Endodermal cell (in vitro differentiated cells): ENCODE data around the gene PLPP2. TPM values are rescaled to one million over a fixed set of nuclear protein-coding genes. Genes with fewer than 3 reads are reported as not detected.

ENCODE experiments used
- DNase-seq: peaks from one replicate; pipeline ENCODE4 v3.0.0-alpha.2; 2017
- H3K27ac ChIP-seq: 2 replicates; pipeline ENCODE4 v1.5.1; 2013; ENCODE audit warnings: mild to moderate bottlenecking, low read depth, low read length, moderate library complexity
- H3K27me3 ChIP-seq: 2 replicates; pipeline ENCODE4 v1.6.1; 2013; ENCODE audit warnings: mild to moderate bottlenecking, low read length, moderate library complexity; ENCODE audit not compliant: insufficient read depth, control insufficient read depth, poor library complexity, severe bottlenecking
- H3K36me3 ChIP-seq: 2 replicates; pipeline ENCODE4 v1.7.0; 2013; ENCODE audit warnings: mild to moderate bottlenecking, low read length, moderate library complexity; ENCODE audit not compliant: control insufficient read depth, insufficient read depth
- H3K4me1 ChIP-seq: one replicate; pipeline ENCODE4 v1.7.0; 2013; ENCODE audit warnings: low read length; ENCODE audit not compliant: control insufficient read depth, insufficient read depth
- H3K4me3 ChIP-seq: 2 replicates; pipeline ENCODE4 v1.5.1; 2013; ENCODE audit warnings: mild to moderate bottlenecking, low read length, moderate library complexity
- H3K9ac ChIP-seq: 2 replicates; pipeline ENCODE4 v1.6.1; 2013; ENCODE audit warnings: mild to moderate bottlenecking, low read length, moderate library complexity; ENCODE audit not compliant: poor library complexity, severe bottlenecking; ENCODE audit errors: extremely low read depth
- H3K9me3 ChIP-seq: 2 replicates; pipeline ENCODE4 v1.6.1; 2013; ENCODE audit warnings: mild to moderate bottlenecking, low read length, moderate library complexity; ENCODE audit not compliant: control insufficient read depth
- H3K27ac Mint-ChIP-seq: 2 replicates; pipeline ENCODE4 v1.8.0; 2020; ENCODE audit warnings: mixed read lengths
- H3K27me3 Mint-ChIP-seq: 2 replicates; pipeline ENCODE4 v1.8.0; 2021; ENCODE audit warnings: mild to moderate bottlenecking, mixed read lengths; ENCODE audit not compliant: insufficient read depth
- H3K36me3 Mint-ChIP-seq: 2 replicates; pipeline ENCODE4 v1.8.0; 2020; ENCODE audit warnings: low read depth, mixed read lengths
- H3K4me1 Mint-ChIP-seq: 2 replicates; pipeline ENCODE4 v1.8.0; 2020; ENCODE audit warnings: mixed read lengths
- H3K4me3 Mint-ChIP-seq: 2 replicates; pipeline ENCODE4 v1.8.0; 2020; ENCODE audit warnings: mild to moderate bottlenecking, moderate library complexity, mixed read lengths
- H3K9me3 Mint-ChIP-seq: 2 replicates; pipeline ENCODE4 v1.8.0; 2020; ENCODE audit warnings: mild to moderate bottlenecking, mixed read lengths
- CTCF ChIP-seq: fragments of 200-600 bp; sonication (generic); conservative IDR thresholded peaks from 2 replicates; pipeline ENCODE4 v1.5.0; 2021; ENCODE audit warnings: antibody characterized with exemption, mild to moderate bottlenecking
- WGBS, 2 experiments: methylation state at CpG; one replicate each; pipeline versions ENCODE4 v1.1.5 to v1.1.7; 2013; ENCODE audit warnings: missing lambda C conversion rate in 2 of 2, mixed read lengths in 1 of 2; ENCODE audit not compliant: insufficient coverage in 1 of 2, insufficient read length in 1 of 2; 5-methylcytosine and 5-hydroxymethylcytosine counted together
- total RNA-seq, 2 donors: library from RNA; stranded (reverse); fragmentation: NEBNext Ultra II Directional in 1 of 2; extraction: Animal tissue kit (Norgen Biotek cat#: 25700) in 1 of 2; gene quantifications; 2 replicates in 1 of 2; 3 replicates in 1 of 2; pipeline ENCODE4 v1.2.1, GENCODE V29; 2021

The PLPP2 gene
- total RNA-seq, 2 donors from 2014 or later = 49.9 to 56.9 TPM

- peaks cover 58% of the 10 kb centered on the region for H3K36me3 Mint-ChIP-seq
- DNase-seq = no peak
- peaks cover 16% of the 10 kb centered on the region for H3K9me3 ChIP-seq
- no peaks in the 10 kb centered on the region for H3K27me3 ChIP-seq
- 88 to 98% methylated on average over 6 to 9 of the region's 9 CpGs for WGBS, 2 experiments
- H3K4me1 ChIP-seq = no peaks in the 10 kb centered on the region
- H3K36me3 ChIP-seq = peaks cover 48% of the 10 kb centered on the region
- H3K27ac Mint-ChIP-seq = no peak overlapping the region
- H3K4me3 Mint-ChIP-seq = no peak overlapping the region
- TF ChIP-seq CTCF = no peak
- H3K4me1 Mint-ChIP-seq = no peaks in the 10 kb centered on the region
- no peak overlapping the region for H3K27ac ChIP-seq
- H3K4me3 ChIP-seq = no peak overlapping the region
- H3K9ac ChIP-seq = no peak overlapping the region
- peaks cover 9% of the 10 kb centered on the region for H3K9me3 Mint-ChIP-seq
- no peaks in the 10 kb centered on the region for H3K27me3 Mint-ChIP-seq
Observed at GRCh38 chr19:335072-335471, 43.9 kb upstream of the PLPP2 start.

GRCh38 chr19:334296-335071 is 43.3 kb upstream of the PLPP2 start:
- no peak overlapping the region for H3K4me3 Mint-ChIP-seq
- DNase-seq = no peak
- no peak for TF ChIP-seq CTCF
- Histone ChIP-seq H3K4me3 (no peak overlapping the region), H3K27me3 (no peaks in the 10 kb centered on the region), H3K9me3 (peaks cover 21% of the 10 kb centered on the region), H3K4me1 (no peaks in the 10 kb centered on the region), H3K27ac (no peak overlapping the region), H3K36me3 (peaks cover 48% of the 10 kb centered on the region), H3K9ac (no peak overlapping the region)
- H3K9me3 Mint-ChIP-seq = peaks cover 9% of the 10 kb centered on the region
- no peaks in the 10 kb centered on the region for H3K27me3 Mint-ChIP-seq
- H3K36me3 Mint-ChIP-seq = peaks cover 58% of the 10 kb centered on the region
- 93 to 96% methylated on average over 17 to 19 of the region's 19 CpGs for WGBS, 2 experiments
- peak overlapping the region; percentile 17 for H3K27ac Mint-ChIP-seq
- H3K4me1 Mint-ChIP-seq = no peaks in the 10 kb centered on the region

- no peaks in the 10 kb centered on the region for H3K27me3 Mint-ChIP-seq
- no peaks in the 10 kb centered on the region for H3K4me1 Mint-ChIP-seq
- WGBS, 2 experiments = 93 to 98% methylated on average over 4 to 6 of the region's 8 CpGs
- no peaks in the 10 kb centered on the region for H3K4me1 ChIP-seq
- H3K27ac ChIP-seq = no peak overlapping the region
- no peak for TF ChIP-seq CTCF
- H3K36me3 ChIP-seq = peaks cover 77% of the 10 kb centered on the region
- peaks cover 39% of the 10 kb centered on the region for H3K9me3 ChIP-seq
- no peak overlapping the region for H3K9ac ChIP-seq
- H3K27ac Mint-ChIP-seq = no peak overlapping the region
- no peak for DNase-seq
- no peak overlapping the region for H3K4me3 ChIP-seq
- no peaks in the 10 kb centered on the region for H3K27me3 ChIP-seq
- peaks cover 21% of the 10 kb centered on the region for H3K9me3 Mint-ChIP-seq
- no peak overlapping the region for H3K4me3 Mint-ChIP-seq
- peaks cover 74% of the 10 kb centered on the region for H3K36me3 Mint-ChIP-seq
Observed at GRCh38 chr19:330503-330902, 39.3 kb upstream of the PLPP2 start.
